ENCODE measurements around the gene CSNK1A1.
"Not testable (repeated sequence)": the region's sequence is repeated elsewhere in the genome, so short reads cannot be mapped to it uniquely, and the experiment has no call there.

The CSNK1A1 gene

GRCh38 chr5:149551227-149552037 is at the start of gene CSNK1A1:
CSNK1A1 (minus strand) TSS chr5:149551439; CDS start chr5:149550964, 475 bp downstream.
- peak; percentile 98 to 99 (median 99) for DNase-seq (ENCODE audit: low read depth in 3 of 3)

DNA sequence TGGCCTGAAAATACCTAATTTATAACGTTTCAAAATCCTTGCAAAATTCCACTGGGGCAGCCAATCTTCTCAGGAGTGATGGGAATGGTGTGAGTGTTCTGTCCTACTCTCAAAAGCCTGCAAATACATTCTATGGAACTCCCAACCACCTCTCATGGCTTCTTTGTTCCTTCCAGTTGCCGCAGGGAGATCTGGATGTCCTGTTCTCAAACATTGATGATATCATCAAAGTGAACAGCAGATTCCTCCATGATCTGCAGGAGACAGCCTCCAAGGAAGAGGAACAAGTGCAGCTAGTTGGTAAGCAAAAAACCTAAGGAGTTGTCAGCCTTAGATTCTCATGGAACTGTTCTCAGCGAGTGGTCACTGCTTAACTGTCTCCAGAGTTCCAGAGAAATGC is 49.7 kb upstream of the CSNK1A1 start:
- DNase-seq (ENCODE audit: low read depth in 3 of 3): no peak

DNA sequence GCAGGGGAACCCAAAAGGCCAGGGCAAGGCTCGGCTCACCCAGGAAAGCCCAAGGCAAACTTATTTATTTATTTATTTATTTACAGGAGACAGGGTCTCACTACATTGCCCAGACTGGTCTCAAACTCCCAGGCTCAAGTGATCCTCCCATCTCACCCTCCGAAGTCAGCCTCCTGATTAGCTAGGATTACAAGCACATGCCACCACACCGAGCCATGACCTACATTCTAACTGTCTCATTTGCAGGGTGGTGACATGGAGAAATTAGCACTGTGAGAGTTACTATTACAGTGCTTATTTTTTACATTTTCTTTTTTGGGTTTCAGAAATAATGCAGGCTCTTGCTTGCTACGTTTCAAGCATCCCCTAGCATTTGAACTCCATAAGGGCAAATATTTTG is 48.1 kb upstream of the CSNK1A1 start:
- DNase-seq (ENCODE audit: low read depth in 3 of 3): no peak

DNA sequence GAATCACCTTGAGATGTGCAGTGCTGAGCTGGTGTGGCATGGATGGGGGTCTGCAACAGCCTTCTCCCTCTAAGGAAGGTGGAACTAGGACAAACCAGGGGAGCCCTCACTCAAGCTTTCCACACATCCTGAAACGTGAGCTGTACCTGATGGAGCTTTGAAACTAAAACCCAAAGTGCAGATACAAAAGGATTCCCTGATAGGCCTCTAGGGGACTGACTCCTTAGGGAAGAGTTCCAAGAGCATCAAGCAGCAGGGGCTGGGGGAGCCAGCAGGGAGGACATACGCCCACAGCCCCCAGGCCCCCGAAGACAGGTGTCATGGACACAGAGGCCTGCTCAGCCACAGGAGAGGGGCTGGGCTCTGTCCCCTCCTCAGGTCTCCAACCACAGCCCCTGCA is 47.7 kb upstream of the CSNK1A1 start:
- no peak for DNase-seq (ENCODE audit: low read depth in 3 of 3)

DNA sequence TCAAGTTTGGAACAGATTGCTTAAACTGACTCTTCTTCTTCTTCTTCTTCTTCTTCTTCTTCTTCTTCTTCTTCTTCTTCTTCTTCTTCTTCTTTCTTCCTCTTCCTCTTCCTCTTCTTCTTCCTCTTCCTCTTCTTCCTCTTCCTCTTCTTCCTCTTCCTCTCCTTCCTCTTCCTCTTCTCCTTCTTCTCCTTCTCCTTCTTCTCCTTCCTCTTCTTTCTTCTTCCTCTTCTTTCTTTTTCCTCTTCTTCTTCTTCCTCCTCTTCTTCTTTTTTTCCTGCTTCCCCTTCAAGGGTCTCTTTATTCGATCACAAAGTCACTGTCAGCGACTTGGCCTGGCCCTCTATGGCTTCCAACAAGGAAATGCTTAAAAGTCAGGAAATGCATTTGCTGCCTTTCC is 47.0 kb upstream of the CSNK1A1 start:
- not testable (repeated sequence) for DNase-seq (ENCODE audit: low read depth in 3 of 3)

- no peak for DNase-seq (ENCODE audit: low read depth in 3 of 3)
Observed at GRCh38 chr5:149597618-149598017, 46.4 kb upstream of the CSNK1A1 start.

DNA sequence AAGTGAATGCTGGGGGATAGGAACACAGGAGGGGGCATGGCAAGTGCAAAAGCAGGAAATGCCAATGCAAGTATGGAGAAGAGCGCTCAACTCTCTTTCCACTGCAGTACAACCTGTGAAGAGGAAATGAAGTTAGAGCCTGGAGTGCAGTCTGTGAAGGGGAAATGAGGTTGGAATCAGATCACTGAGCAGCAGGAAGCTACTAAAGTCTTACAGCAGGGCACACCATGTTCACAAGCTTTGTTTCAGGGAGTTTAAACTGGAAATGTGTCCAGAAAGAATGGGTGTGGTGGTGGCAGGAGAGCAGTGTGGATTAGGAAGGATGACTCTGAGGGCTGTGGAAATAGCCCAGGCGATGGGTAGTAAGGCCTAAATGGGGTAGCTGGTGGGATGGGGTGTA is 45.5 kb upstream of the CSNK1A1 start:
- DNase-seq (ENCODE audit: low read depth in 3 of 3): no peak

DNA sequence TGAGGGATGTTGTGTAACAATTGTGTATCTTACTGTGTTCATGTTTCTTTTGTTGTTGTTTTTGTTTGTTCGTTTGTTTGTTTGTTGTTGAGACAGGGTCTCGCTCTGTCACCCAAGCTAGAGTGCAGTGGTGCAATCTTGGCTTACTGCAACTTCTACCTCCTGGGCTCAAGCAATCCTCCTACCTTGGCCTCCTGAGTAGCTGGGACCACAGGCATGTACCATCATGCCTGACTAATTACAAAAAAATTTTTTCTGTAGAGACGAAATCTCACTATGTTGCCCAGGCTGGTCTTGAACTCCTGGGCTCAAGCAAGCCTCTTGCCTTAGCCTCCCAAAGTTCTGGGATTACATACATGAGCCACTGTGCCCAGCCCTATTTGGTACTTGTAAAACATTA is 43.9 kb upstream of the CSNK1A1 start:
- DNase-seq (ENCODE audit: low read depth in 3 of 3): not testable (repeated sequence)

GRCh38 chr5:149594206-149594895 is 43.1 kb upstream of the CSNK1A1 start:
- no peak for DNase-seq (ENCODE audit: low read depth in 3 of 3)

- no peak for DNase-seq (ENCODE audit: low read depth in 3 of 3)
Observed at GRCh38 chr5:149593370-149593769, 42.1 kb upstream of the CSNK1A1 start.

DNA sequence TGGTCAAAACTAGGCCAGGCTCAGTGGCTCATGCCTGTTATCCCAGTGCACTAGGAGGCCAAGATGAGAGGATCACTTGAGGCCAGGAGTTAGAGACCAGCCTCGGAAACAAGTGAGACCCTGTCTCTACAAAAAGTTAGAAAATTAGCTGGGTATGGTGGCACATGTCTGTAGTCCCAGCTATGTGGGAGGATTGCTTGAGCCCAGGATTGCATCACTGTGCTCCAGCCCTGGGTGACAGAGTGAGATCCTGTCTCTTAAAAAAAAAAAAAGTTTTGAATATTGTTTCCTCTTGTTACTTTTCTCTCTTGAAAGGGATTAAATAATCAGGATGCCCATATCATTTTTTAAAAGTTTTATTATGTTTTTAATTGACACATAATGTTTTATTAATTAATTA is 37.7 kb upstream of the CSNK1A1 start:
- no peak for DNase-seq (ENCODE audit: low read depth in 3 of 3)

DNA sequence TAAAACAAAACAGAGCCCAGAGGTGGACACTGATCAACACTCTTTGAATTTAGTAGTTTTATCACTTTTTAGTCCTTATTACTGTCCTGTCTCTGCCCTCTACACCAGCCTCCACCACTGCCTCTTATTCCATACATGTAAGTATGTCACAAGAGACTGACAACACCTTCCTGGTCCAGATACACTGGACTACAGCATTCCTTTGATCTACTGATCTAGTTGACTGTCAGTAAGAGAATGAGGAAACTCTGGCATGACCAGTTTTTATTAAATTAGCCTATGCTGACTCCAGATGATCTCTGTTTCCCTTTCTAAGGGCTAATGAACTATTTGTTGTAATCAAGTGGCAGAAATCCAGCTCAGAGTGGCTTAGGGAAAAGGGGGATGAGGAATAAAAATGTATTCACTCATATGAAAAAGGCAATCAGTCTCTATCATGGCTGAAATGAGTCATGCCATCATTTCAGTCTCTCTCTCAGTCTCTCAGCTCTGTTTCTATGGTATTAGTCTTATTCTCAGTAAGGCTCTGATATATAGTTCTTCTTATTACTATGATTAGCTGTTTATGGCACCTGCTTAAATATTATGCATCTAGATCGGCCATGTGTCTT is 35.6 kb upstream of the CSNK1A1 start:
- no peak for DNase-seq (ENCODE audit: low read depth in 3 of 3)

DNA sequence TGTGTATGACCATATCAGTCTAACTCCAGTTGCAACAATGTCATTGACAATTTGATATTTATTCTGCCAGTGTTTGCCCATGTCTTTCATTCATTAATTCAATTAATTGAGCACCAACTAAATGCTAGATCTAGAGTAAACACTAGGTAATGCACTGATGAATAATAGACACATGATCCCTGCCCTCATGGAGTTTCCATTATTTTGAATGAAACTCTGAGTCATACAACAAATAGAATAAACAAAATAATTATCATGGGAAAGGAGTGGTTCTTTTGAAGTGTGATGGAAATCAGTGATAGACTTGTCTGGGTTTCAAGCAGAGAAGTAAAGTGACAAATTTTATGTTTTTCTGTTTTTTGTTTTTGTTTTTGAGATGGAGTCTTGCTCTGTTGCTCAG is 34.7 kb upstream of the CSNK1A1 start:
- no peak for DNase-seq (ENCODE audit: low read depth in 3 of 3)

GRCh38 chr5:149584121-149584520 is 32.9 kb upstream of the CSNK1A1 start:
- no peak for DNase-seq (ENCODE audit: low read depth in 3 of 3)

GRCh38 chr5:149583394-149583793 is 32.2 kb upstream of the CSNK1A1 start:
- DNase-seq (ENCODE audit: low read depth in 3 of 3): no peak

GRCh38 chr5:149581931-149582768 is 30.9 kb upstream of the CSNK1A1 start:
- no peak for DNase-seq (ENCODE audit: low read depth in 3 of 3)

GRCh38 chr5:149581192-149581861 is 30.1 kb upstream of the CSNK1A1 start, which contains the start of gene ARHGEF37:
ARHGEF37 (plus strand) TSS chr5:149581498; CDS start chr5:149597770, 16,272 bp downstream.
- DNase-seq (ENCODE audit: low read depth in 3 of 3): peak in 2 of 3 experiments; percentile 11 to 48

DNA sequence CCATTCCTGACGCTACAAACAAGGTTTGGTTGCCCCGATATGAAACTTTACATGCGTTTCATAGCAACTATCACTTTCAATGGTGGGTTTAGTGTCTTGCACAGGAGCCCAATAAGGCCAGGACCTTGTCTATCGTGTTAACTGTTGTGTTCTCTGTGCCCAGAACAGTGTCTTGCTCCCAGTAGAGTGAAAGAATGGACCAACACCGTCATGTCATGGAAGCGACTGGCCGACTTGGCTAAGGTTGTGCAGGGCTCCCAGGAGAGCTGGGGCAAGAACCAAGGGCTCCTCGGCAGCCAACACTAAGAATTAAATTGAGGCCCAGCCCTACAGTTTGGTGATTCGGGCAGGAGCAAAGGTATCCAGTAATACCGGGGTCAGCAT is 29.6 kb upstream of the CSNK1A1 start:
- DNase-seq (ENCODE audit: low read depth in 3 of 3): no peak

DNA sequence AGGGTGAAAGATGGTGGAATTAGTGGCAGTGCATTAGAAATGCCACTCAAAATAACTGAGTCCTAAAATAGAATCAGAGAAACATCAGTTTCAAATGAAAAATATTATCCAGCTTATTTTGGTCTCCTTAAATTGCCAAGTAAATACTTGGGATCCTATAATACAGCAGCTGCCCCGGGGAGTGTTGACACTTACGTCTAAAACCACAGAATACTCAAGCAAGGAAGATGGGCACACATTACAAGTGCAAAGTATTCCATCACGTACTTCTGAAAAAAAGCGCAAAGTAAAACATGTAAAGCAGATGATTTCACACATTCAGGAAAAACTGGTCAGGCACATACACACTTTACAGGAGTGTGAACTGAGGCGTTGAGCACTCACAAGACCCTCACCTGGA is 27.7 kb upstream of the CSNK1A1 start:
- DNase-seq (ENCODE audit: low read depth in 3 of 3): no peak

DNA sequence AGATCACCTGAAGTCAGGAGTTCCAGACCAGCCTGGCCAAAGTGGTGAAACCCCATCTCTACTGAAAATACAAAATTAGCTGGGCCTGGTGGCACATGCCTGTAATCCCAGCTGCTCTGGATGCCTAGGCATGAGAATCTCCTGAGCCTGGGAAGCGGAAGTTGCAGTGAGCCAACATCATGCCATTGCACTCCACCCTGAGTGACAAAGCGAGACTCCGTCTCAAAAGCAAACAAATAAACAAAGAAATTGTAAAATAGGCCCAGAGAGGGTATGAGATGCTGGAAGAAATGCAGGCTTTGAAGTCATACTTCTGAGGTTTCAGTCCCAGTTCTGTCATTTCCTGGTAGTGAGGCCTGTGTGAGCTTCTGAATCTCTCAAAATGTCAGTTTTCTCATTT is 24.8 kb upstream of the CSNK1A1 start:
- no peak for DNase-seq (ENCODE audit: low read depth in 3 of 3)

- DNase-seq (ENCODE audit: low read depth in 3 of 3): no peak
Observed at GRCh38 chr5:149575131-149575530, 23.9 kb upstream of the CSNK1A1 start.

Measured in stimulated activated CD4-positive, alpha-beta T cell treated with anti-CD3 and anti-CD28 coated beads, TNF-alpha, amount 100 ng/mL, for 24 hours (primary cell).